Activated CD4-positive, alpha-beta T cell treated with anti-CD3 and anti-CD28 coated beads for 36 hours (primary cell): Measurements from ENCODE around the gene CERS6. TPM values are rescaled to one million over a fixed set of nuclear protein-coding genes. Genes with fewer than 3 reads are reported as not detected.

ENCODE experiments used
- ATAC-seq: fragments of 200-7000 bp; cut with Tn5 transposase; one replicate; pipeline ENCODE4 v1.10.0; 2021; ENCODE audit warnings: mild to moderate bottlenecking, moderate library complexity
- CTCF ChIA-PET: fragments of 350-600 bp; sonication (Branson Sonifier 250); formaldehyde crosslinking; loops from one replicate; lab custom pipeline; 2021; ENCODE audit warnings: antibody characterized with exemption; lab: Charles Lee
- POLR2A ChIA-PET: fragments of 350-600 bp; sonication (Branson Sonifier 250); formaldehyde crosslinking; loops from one replicate; lab custom pipeline; 2021; ENCODE audit warnings: antibody characterized with exemption, inconsistent platforms; lab: Charles Lee
- DNase-seq: peaks from one replicate; pipeline ENCODE4 v3.0.0-alpha.2; 2020
- H3K27ac Mint-ChIP-seq: one replicate; pipeline ENCODE4 v1.8.0; 2021; ENCODE audit warnings: mixed read lengths
- H3K27me3 Mint-ChIP-seq: one replicate; pipeline ENCODE4 v1.8.0; 2021; ENCODE audit warnings: mixed read lengths
- H3K36me3 Mint-ChIP-seq: one replicate; pipeline ENCODE4 v1.8.0; 2021; ENCODE audit warnings: low read depth, mixed read lengths
- H3K4me1 Mint-ChIP-seq: one replicate; pipeline ENCODE4 v1.8.0; 2021; ENCODE audit warnings: mixed read lengths
- H3K4me3 Mint-ChIP-seq: one replicate; pipeline ENCODE4 v1.8.0; 2021; ENCODE audit warnings: mild to moderate bottlenecking, moderate library complexity, mixed read lengths
- H3K9me3 Mint-ChIP-seq: one replicate; pipeline ENCODE4 v1.8.0; 2021; ENCODE audit warnings: low read depth, mixed read lengths
- intact Hi-C, 2 experiments: fragments of 100-400 bp; cut with DNase I in 1 of 2; cut with micrococcal nuclease in 1 of 2; formaldehyde crosslinking; loops; one replicate each; pipeline versions ENCODE4 v1.14.2 to v1.15.1; 2022 to 2024; cut with DNase I, micrococcal nuclease
- total RNA-seq, 2 experiments: library from RNA; stranded (reverse); gene quantifications; one replicate each; pipeline ENCODE4 v1.2.3, GENCODE V29; 2021

CERS6 gene
- total RNA-seq, 2 experiments from 2014 or later: 12.9 to 13.1 TPM

DNA sequence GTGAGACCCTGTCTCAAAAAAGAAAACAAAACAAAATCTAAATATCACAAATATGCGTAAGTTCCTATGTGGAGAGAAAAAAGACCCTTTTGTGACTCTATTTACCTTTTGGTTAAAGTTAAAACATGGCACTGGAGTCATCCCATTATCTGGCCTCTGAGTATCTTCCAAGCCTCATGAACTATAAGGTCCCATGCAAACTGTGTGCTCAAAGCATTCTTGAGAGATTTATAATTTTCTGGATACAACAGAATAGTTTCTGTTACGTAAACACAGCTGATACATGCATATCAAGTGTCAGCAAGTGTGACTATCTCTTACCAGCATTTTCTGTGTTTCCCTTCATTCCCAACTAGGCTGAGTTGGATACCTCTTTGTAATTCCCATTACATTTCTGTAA, 337.5 kb downstream of the CERS6 start:
- H3K9me3 Mint-ChIP-seq: no peaks in the 10 kb centered on the region
- H3K4me3 Mint-ChIP-seq: no peak overlapping the region
- ChIA-PET POLR2A (no interaction called here), CTCF (no interaction called here)
- no peaks in the 10 kb centered on the region for H3K27me3 Mint-ChIP-seq
- DNase-seq (no peak), ATAC-seq (no peak)
- no peaks in the 10 kb centered on the region for H3K36me3 Mint-ChIP-seq
- no peak overlapping the region for H3K27ac Mint-ChIP-seq
- intact Hi-C loops: no loop called here
- H3K4me1 Mint-ChIP-seq: no peaks in the 10 kb centered on the region

DNA sequence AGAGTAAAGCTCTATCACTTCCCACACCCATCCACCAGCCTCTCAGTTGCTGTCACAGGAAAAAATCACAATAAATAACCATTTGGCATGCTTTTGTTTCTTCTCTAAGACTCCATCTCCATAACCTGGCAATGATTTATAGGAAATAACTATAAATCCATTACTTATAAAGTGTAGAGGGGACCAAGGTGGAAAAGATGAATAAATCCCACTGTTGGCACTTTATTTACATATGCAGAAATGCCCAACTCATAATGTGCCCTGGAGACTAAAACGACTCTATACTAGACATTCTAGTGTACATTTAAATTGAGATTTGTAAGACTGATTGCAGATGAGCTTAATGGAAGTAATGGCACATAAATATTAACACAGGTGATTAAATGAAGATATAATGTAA, 338.9 kb downstream of the CERS6 start:
- no peaks in the 10 kb centered on the region for H3K27me3 Mint-ChIP-seq
- H3K27ac Mint-ChIP-seq: no peak overlapping the region
- no peak for ATAC-seq
- CTCF ChIA-PET: no interaction called here
- intact Hi-C loops: no loop called here
- POLR2A ChIA-PET: no interaction called here
- no peak for DNase-seq
- H3K9me3 Mint-ChIP-seq: no peaks in the 10 kb centered on the region
- H3K4me1 Mint-ChIP-seq: no peaks in the 10 kb centered on the region
- no peak overlapping the region for H3K4me3 Mint-ChIP-seq
- H3K36me3 Mint-ChIP-seq: no peaks in the 10 kb centered on the region

DNA sequence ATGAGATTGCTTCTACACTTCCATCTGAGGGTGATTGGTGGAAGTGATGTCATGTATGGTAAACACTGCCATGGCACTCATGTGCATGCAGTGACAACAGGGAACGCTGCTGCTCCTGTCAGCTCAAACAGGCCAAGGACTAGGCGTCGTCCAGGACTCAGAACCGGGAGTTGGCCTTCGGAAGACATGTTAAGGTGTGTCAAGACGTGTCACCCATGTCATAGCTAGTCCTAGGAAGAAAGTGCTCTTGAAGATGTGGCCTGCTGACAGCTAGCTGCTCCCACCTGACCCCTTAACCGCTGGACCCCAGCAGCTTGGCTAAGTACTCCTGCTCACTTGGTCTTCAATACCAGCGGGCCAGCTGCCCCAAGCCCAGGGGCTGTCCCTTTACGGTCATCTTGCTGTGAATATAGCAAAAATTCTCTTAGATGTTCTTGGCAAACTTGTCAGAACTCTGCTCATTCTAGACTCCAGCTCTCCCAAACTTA, 340.1 kb downstream of the CERS6 start:
- no peaks in the 10 kb centered on the region for H3K9me3 Mint-ChIP-seq
- POLR2A ChIA-PET: no interaction called here
- DNase-seq (no peak), ATAC-seq (no peak)
- no peak overlapping the region for H3K27ac Mint-ChIP-seq
- no peaks in the 10 kb centered on the region for H3K36me3 Mint-ChIP-seq
- CTCF ChIA-PET: no interaction called here
- H3K4me3 Mint-ChIP-seq: no peak overlapping the region
- no peaks in the 10 kb centered on the region for H3K4me1 Mint-ChIP-seq
- H3K27me3 Mint-ChIP-seq: no peaks in the 10 kb centered on the region
- intact Hi-C loops: no loop called here

DNA sequence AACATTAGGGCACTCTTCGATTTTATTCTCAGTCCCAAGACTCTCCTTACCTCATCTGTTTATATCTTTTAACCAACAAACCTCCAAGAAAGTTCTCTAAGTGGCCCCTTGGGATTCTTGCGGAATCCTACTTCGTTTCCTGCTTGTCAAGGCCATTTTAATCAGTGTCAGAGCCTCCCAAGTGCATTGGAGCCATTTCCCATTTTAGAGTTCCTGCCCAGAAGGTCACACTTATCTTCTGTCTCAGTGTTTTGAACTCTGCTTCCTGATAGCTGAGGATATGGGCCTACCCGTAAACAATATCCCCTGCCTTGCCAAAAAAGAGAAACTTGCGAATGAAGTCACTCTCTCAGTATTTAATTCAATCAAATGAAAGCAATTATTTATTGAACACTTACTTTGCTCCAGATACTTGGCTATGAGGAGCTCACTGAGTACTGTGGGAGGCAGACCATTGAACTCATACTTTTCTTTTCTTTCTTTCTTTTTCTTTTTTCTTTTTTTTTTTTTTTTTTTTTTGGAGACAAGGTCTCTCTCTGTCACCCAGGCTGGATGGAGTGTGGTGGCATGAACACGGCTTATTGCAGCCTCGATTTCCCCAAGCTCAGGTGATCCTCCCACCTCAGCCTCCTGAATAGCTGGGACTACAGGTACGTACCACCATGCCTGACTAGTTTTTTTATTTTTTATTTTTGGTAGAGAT, 340.7 kb downstream of the CERS6 start:
- Mint-ChIP-seq H3K36me3 (no peaks in the 10 kb centered on the region), H3K27me3 (no peaks in the 10 kb centered on the region), H3K9me3 (no peaks in the 10 kb centered on the region), H3K4me1 (no peaks in the 10 kb centered on the region), H3K4me3 (no peak overlapping the region), H3K27ac (no peak overlapping the region)
- DNase-seq: no peak
- intact Hi-C loops: no loop called here
- CTCF ChIA-PET: no interaction called here
- POLR2A ChIA-PET: no interaction called here
- ATAC-seq: no peak

DNA sequence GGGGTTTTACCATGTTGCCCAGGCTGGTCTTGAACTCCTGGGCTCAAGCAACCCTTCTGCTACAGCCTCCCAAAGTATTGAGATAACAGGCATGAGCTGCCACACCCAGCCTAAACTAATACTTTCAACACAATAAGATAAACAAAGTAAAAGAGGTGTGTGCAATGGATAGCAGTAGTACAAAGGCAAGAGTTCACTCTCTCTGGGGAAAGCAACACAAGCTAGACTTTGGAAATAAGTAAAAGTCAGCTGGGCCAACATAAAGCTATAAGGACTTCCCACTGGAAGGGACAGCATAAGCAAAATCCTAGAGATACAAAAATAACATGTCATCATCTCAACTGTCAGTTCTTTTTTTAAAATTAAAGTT, 341.2 kb downstream of the CERS6 start:
- H3K9me3 Mint-ChIP-seq: no peaks in the 10 kb centered on the region
- ChIA-PET CTCF (no interaction called here), POLR2A (no interaction called here)
- H3K27me3 Mint-ChIP-seq: no peaks in the 10 kb centered on the region
- no peak for DNase-seq
- ATAC-seq: no peak
- intact Hi-C loops: no loop called here
- no peak overlapping the region for H3K4me3 Mint-ChIP-seq
- H3K36me3 Mint-ChIP-seq: no peaks in the 10 kb centered on the region
- H3K4me1 Mint-ChIP-seq: no peaks in the 10 kb centered on the region
- no peak overlapping the region for H3K27ac Mint-ChIP-seq

DNA sequence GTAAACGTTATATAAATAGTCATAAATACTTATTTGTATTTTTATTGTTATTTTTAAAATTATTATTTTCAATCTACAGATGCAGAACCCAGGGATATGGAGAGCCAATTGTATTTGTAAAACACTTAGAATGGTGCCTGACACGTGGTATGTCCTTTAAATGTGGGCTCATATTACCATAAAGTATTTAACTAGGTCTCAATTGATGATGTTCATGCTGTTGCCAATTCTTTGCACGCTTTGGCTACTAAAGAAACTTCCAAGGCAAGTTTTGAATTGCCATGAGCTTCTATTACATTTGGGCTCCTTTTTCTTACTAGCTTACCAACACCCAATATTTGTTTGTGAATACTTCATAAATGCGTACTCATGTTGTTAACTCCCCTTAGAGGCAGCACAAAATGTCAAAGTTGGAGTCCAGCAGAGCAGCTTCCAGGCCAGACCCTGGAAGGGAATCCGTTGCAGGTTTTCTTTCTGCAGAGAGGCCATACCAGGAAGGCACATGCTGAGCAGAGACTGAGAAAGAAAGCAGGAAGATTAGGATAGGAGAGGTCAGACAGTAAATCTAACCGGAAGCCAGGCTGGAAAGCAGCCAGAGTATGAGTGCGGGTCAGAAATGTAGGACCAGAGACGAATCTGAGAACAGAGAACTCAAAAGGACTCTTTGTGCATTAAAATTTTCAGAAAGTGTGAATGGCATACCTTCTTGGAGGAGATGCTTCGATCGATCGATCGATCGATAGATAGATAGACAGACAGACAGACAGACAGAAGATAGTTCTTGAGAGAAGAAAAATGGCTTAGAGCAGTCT, 342.2 kb downstream of the CERS6 start:
- H3K4me1 Mint-ChIP-seq: no peaks in the 10 kb centered on the region
- no peaks in the 10 kb centered on the region for H3K27me3 Mint-ChIP-seq
- H3K36me3 Mint-ChIP-seq: no peaks in the 10 kb centered on the region
- intact Hi-C loops: no loop called here
- ChIA-PET CTCF (interaction anchor here (0.6 to 1.1 kb wide), 2 partner anchors 24 to 1525 kb away, joined by 3 read pairs; no protein-coding TSS in a partner anchor), POLR2A (no interaction called here)
- no peak overlapping the region for H3K27ac Mint-ChIP-seq
- DNase-seq: no peak
- ATAC-seq: no peak
- H3K4me3 Mint-ChIP-seq: no peak overlapping the region
- no peaks in the 10 kb centered on the region for H3K9me3 Mint-ChIP-seq

DNA sequence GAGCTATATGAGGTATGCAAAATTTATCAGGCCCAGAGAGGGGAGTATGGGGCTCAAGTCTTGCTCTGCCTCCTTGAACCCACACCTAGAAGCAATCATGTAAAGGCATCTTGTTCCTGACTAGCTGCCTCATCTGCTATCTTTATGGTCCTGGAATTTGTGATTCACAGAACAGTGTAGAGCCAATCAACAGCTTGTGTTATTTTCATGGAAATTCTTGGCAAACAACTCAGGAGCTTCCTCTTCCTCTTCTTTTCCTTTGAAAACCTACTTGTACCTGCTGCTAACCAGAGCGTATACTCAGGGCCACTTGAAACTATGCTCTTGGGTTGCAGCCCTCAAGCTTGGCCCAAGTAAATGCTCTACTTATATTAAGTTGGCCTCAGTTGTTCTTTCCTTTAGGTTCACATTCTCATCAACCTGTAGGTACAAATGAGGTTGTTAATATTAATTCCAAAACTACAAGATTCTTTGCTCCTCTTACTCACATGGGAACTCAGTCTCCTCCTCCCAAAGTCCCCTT, 342.9 kb downstream of the CERS6 start:
- DNase-seq (no peak), ATAC-seq (no peak)
- intact Hi-C loops: no loop called here
- no peaks in the 10 kb centered on the region for H3K4me1 Mint-ChIP-seq
- no peaks in the 10 kb centered on the region for H3K36me3 Mint-ChIP-seq
- no peaks in the 10 kb centered on the region for H3K27me3 Mint-ChIP-seq
- no peaks in the 10 kb centered on the region for H3K9me3 Mint-ChIP-seq
- H3K4me3 Mint-ChIP-seq: no peak overlapping the region
- ChIA-PET POLR2A (no interaction called here), CTCF (interaction anchor here (0.6 to 1.1 kb wide), 2 partner anchors 25 to 1525 kb away, joined by 3 read pairs; no protein-coding TSS in a partner anchor)
- no peak overlapping the region for H3K27ac Mint-ChIP-seq

- Mint-ChIP-seq H3K9me3 (no peaks in the 10 kb centered on the region), H3K27ac (no peak overlapping the region), H3K27me3 (no peaks in the 10 kb centered on the region), H3K36me3 (no peaks in the 10 kb centered on the region), H3K4me3 (no peak overlapping the region), H3K4me1 (no peaks in the 10 kb centered on the region)
- ATAC-seq (no peak), DNase-seq (no peak)
- ChIA-PET CTCF (interaction anchor here (0.7 kb wide), 1 partner anchor 457 kb away, joined by 3 read pairs; no protein-coding TSS in a partner anchor), POLR2A (no interaction called here)
- intact Hi-C loops: no loop called here
Measured at GRCh38 chr2:168801471-168801870, 345.4 kb downstream of the CERS6 start.

- H3K27me3 Mint-ChIP-seq: no peaks in the 10 kb centered on the region
- intact Hi-C loops: no loop called here
- H3K9me3 Mint-ChIP-seq: no peaks in the 10 kb centered on the region
- ChIA-PET CTCF (interaction anchor here (0.5 kb wide), 1 partner anchor 712 kb away, joined by 3 read pairs; no protein-coding TSS in a partner anchor), POLR2A (no interaction called here)
- no peaks in the 10 kb centered on the region for H3K4me1 Mint-ChIP-seq
- DNase-seq: no peak
- no peaks in the 10 kb centered on the region for H3K36me3 Mint-ChIP-seq
- H3K27ac Mint-ChIP-seq: no peak within 1 kb of the TSS
- ATAC-seq: no peak
- no peak within 1 kb of the TSS for H3K4me3 Mint-ChIP-seq
Measured at GRCh38 chr2:168801961-168802858, 346.1 kb downstream of the CERS6 start, which contains the start of gene NOSTRIN. TSS of gene NOSTRIN (plus strand) at chr2:168802637. CDS start at chr2:168802647, 10 bp downstream.

- Mint-ChIP-seq H3K4me3 (no peak overlapping the region), H3K27ac (no peak overlapping the region), H3K27me3 (no peaks in the 10 kb centered on the region), H3K36me3 (no peaks in the 10 kb centered on the region), H3K4me1 (no peaks in the 10 kb centered on the region), H3K9me3 (no peaks in the 10 kb centered on the region)
- CTCF ChIA-PET: no interaction called here
- intact Hi-C loops: no loop called here
- POLR2A ChIA-PET: no interaction called here
- DNase-seq (no peak), ATAC-seq (no peak)
Measured at GRCh38 chr2:168802859-168803725, 347.0 kb downstream of the CERS6 start.
